GM13977 (cell line): Measurements from ENCODE around the gene ADGB.
"Not testable (repeated sequence)": the region's sequence is repeated elsewhere in the genome, so short reads cannot be mapped to it uniquely, and the experiment has no call there.

Source experiments
- DNase-seq: peaks from one replicate; pipeline ENCODE4 v3.0.0; 2012; ENCODE audit warnings: low spot score
- in situ Hi-C: fragments of 300-500 bp; cut with MboI; formaldehyde crosslinking; loops from one replicate; pipeline ENCODE4 v1.12.0; 2022; ENCODE audit warnings: low sequenced_read_pairs, low pct_unique_long_range_greater_than_20kb, mixed read lengths, inconsistent platforms; ENCODE audit not compliant: unreplicated experiment
- TF ChIP-seq, protein P1 (sequence below): IDR thresholded peaks from 2 replicates; pipeline ENCODE4 v1.5.1; 2012; ENCODE audit warnings: mild to moderate bottlenecking, control low read depth; ENCODE audit not compliant: insufficient read depth; ENCODE audit errors: extremely low read depth, missing control alignments

Gene ADGB

DNA sequence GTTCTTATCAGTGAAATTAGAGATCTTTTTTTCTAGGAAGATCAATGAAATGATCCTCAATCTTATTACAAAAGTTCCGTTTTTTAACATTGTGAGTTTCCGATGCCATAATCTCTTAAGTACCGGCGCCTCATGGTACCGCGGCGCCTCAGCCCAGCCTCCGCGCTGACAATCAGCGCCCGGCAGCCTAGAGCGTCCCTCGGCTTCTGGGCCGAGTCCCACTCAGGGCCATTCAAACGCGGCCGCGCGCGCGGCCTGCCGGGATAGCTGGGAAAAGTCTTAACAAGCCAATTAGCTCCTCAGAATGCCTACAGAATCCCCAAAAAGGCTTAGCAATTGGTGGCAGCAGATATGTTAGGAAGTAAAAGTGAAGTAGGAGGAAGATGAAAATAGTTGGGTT, 204.8 kb downstream of the ADGB start:
- TF ChIP-seq, protein P1, sequence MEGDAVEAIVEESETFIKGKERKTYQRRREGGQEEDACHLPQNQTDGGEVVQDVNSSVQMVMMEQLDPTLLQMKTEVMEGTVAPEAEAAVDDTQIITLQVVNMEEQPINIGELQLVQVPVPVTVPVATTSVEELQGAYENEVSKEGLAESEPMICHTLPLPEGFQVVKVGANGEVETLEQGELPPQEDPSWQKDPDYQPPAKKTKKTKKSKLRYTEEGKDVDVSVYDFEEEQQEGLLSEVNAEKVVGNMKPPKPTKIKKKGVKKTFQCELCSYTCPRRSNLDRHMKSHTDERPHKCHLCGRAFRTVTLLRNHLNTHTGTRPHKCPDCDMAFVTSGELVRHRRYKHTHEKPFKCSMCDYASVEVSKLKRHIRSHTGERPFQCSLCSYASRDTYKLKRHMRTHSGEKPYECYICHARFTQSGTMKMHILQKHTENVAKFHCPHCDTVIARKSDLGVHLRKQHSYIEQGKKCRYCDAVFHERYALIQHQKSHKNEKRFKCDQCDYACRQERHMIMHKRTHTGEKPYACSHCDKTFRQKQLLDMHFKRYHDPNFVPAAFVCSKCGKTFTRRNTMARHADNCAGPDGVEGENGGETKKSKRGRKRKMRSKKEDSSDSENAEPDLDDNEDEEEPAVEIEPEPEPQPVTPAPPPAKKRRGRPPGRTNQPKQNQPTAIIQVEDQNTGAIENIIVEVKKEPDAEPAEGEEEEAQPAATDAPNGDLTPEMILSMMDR, result no peak
- DNase-seq, result no peak
- in situ Hi-C loops, result no loop called here

DNA sequence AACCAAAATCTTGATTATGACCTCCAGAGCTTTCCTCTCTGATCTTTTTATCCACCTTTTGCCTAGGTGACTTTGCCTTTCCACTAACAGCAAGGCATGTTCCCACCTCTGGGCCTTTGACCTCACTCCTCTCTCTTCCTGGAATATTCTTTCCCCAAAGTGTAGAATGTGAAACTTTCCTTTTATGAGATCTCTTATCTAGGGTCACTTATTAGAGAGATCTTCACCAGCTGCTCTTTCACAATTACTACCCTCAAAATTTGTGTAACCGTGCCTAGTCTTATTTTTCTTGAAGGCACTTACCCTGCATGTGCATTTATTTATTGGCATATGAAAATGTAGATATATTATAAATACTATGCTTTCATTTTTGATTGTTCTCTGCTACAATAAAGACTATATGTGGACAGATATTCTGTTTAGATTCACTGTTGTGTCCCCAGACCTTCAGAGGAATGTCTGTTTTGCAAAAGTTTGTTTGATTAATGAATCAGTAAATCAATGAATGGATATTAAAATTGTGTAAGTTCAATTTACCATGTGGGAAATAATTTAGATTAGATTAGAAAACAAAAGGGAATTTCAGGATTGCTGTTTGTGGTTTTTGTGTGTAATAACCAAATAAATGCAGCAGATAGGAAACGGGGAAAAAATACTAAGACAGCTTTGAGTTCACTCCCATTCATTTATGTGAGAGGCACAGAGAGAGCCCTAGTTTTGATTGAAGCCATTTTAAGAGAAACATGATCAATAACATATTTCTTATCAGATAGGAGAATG, 207.0 kb downstream of the ADGB start:
- TF ChIP-seq, protein P1, result no peak
- no peak for DNase-seq
- in situ Hi-C loops, result no loop called here

- in situ Hi-C loops, DNase-seq: not testable (repeated sequence)
Measured at GRCh38 chr6:146809014-146809413, 210.2 kb downstream of the ADGB start.

GRCh38 chr6:146812811-146813321, 214.1 kb downstream of the ADGB start:
- in situ Hi-C loops, DNase-seq: not testable (repeated sequence)

DNA sequence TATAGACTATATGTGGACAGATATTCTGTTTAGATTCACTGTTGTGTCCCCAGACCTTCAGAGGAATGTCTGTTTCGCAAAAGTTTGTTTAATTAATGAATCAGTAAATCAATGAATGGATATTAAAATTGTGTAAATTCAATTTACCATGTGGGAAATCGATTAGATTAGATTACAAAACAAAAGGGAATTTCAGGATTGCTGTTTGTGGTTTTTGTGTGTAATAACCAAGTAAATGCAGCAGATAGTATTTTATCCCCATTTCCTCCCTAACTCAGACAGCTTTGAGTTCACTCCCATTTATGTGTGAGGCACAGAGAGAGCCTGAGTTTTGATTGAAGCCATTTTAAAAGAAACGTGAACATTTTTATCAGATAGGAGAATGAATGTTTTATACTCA, 214.8 kb downstream of the ADGB start:
- TF ChIP-seq, protein P1, result no peak
- no peak for DNase-seq
- in situ Hi-C loops, result no loop called here

GRCh38 chr6:146814148-146814750, 215.5 kb downstream of the ADGB start:
- TF ChIP-seq, protein P1, result no peak
- in situ Hi-C loops, result no loop called here
- DNase-seq, result no peak

GRCh38 chr6:146815511-146816462, 217.0 kb downstream of the ADGB start:
- DNase-seq, in situ Hi-C loops: not testable (repeated sequence)
